NCI-H1105 treated with DMSO at 0.1 percent for 48 hours (cell line): ENCODE results near the gene PPP2R5C.
"Not testable (repeated sequence)": the region's sequence is repeated elsewhere in the genome, so short reads cannot be mapped to it uniquely, and the experiment has no call there.

Experiments used
- DNase-seq: peaks from one replicate; lab custom pipeline; 2025; lab: John Stamatoyannopoulos, UW

Gene PPP2R5C

DNA sequence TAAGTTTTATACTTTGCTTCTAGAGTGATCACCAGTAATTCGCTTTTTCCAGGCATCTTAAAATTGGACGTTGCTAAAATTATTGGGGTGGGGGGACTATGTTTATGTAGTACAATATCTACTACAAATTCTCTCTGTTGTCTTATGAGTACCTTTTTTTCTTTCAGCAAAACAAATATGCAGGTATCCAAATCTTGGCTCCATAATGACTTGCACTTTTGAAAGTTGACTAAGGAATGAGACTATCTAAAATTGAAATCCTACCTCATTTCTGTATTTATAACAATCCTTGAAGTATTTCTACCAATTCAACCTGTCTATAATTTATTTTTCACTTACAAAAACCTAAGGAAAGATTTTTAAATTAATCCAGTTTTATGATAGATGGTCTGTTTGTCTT lies 205.2 kb downstream of the PPP2R5C start:
- no peak for DNase-seq

DNA sequence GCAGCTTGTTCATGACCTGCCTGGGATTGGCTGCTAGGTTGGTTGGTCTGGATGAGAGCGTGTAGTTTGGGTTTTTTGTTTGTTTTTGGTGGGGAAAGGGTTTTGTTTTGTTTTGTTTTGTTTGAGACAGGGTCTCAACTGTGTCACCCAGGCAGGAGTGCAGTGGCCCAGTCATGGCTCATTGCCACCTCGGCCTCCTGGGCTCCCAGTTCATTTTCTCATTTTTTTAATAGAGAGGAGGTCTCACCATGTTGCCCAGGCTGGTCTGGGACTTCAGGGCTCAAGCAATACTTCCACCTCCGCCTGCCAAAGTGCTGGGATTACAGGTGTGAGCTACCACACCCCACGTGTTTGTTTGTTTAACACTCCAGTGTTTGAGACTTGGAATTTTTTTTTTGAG lies 206.7 kb downstream of the PPP2R5C start:
- no peak for DNase-seq

DNA sequence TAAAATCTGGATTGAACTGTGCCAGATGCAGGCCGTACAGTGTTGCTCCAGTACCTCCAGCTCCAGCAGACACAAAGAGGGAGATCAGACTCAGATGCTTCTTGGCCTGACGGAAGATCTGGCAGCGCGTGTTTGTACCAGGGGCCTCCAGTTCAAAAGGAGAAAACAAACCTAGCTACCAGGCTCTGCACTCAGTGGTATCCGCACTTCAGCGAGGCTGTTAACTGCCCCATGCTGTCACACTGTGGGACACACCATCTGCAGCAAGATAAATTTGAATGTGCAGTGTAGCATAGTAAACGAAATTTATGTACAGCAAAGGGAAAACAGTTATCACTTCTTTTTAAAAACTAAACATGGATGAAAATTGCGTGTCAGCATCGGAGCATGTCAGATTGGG lies 208.0 kb downstream of the PPP2R5C start:
- no peak for DNase-seq

DNA sequence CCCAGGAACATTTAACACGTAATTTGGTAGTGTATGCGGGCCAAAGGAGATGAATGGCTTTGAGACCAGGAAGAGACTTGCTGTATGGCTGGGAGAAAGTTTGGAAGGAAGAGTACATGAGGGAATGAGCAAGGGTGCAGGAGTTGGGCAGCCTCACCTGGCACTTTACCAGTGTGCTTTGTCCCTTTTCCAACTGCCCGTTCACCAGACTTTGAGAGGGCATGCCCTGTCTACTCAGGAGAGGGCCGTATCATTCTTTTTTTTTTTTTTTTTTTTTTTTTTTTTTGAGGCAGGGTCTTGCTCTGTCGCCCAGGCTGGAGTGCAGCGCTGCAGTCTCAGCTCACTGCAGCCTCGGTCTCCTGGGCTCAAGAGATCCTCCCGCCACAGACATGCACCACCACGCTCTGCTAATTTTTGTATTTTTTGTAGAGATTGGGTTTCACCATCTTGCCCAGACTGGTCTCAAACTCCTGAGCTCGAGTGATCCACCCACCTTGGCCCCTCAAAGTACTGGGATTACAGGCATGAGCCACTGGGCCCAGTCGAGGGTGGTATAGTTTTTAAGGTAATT lies 209.4 kb downstream of the PPP2R5C start:
- DNase-seq: no peak

DNA sequence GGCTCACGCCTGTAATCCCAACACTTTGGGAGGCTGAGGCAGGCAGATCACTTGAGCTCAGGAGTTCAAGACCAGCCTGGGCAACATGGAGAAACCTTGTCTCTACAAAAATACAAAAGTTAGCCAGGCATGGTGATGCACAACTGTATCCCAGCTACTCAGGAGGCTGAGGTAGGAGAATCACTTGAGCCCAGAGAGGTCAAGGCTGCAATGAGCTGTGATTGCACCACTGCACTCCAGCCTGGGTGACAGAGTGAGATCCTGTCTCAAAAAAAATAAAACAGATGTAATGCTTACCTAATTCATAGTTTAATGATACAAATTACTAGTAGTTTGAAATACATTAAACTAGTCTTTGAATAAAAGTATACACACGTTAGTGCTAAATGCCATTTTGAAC lies 209.9 kb downstream of the PPP2R5C start:
- not testable (repeated sequence) for DNase-seq

DNA sequence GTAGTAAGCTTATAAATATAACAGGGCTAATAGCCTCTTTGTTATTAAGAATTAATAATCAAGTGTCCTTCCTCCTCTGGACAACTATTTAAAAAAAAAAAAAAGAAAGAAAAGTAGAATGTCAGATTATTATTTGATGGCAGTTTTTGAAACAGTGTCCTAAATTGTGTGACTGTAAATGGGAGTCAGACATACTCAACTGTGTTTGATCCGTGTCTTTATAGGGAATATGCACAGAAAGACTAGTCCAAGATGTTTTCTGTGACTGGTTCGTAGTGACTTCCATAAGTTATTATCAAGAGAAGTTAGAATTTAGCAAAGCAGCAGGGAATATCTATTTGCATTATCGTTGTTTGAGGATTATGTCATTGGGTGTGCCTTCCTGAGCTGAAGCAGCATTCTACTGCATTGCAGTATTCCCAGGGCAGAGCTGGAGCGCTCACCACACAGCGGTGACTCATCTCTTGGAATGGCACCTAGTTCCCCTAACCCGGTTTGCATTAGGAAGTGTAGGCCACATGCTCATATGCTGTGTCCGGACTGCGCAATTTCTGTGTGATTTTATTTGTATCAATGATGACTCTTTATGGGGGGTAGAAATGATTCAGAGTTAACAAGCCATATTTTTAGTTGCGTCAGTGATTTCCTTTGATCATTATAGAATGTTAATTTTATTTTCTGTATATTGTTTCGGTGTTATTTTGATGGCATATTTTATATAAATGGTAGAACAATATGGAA lies 210.8 kb downstream of the PPP2R5C start:
- DNase-seq: no peak

DNA sequence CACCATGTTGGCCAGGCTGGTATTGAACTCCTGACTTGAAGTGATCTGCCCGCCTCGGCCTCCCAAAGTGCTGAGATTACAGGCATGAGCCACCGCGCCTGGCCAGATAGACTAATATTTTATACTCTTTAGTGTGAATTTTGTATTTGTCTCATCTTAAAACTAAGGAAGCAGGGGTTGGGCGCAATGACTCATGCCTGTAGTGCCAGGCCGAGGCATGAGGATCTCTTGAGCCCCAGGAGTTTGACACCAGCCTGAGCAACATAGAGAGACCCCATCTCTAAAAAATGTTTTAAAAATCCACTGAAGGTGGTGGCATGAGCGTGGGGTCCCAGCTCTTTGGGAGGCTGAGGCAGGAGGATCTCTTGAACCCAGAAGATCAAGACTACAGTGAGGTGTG lies 211.8 kb downstream of the PPP2R5C start:
- DNase-seq: no peak

DNA sequence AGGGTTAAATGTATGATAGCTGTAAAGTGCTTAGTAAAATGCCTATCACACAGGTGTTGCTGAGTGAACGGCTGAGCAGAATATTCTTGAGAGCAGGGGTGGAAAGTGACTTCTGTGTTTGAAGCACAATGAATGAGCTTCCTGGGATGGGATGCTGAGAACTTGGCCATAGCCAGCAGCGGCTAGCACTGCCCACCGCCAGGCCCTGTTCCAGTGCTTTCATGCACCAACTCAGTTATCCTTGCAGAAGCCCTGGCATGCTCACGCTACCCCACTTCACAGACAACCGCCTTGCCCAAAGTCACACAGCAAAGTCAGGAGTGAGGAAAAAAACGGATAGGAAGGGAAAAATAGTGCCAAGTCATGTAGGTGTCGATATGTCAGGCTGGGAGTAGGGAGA lies 213.7 kb downstream of the PPP2R5C start:
- DNase-seq: no peak
